Natural killer cell (primary cell): Measurements from ENCODE around the gene ZMYM5. TPM values are rescaled to one million over a fixed set of nuclear protein-coding genes. Genes with fewer than 3 reads are reported as not detected.
"Not testable (repeated sequence)": the region's sequence is repeated elsewhere in the genome, so short reads cannot be mapped to it uniquely, and the experiment has no call there.

Source experiments
- ATAC-seq, 3 donors: fragments of 150-1000 bp in 2 of 3; fragments of 200-7000 bp in 1 of 3; cut with Tn5 transposase; 1 replicate in 1 of 3; 2 replicates in 2 of 3; pipeline ENCODE4 v1.10.0; 2021; ENCODE audit warnings: mild to moderate bottlenecking in 2 of 3, moderate library complexity in 2 of 3
- DNase-seq, 2 donors: peaks; one replicate each; pipeline versions ENCODE4 v3.0.0 to v3.0.0-alpha.2; 2013 to 2021; ENCODE audit warnings: mixed read lengths in 1 of 2
- H3K27ac ChIP-seq: one replicate; pipeline ENCODE4 v1.5.1; 2013; ENCODE audit warnings: mild to moderate bottlenecking, low read length
- H3K27me3 ChIP-seq: one replicate; pipeline ENCODE4 v1.6.1; 2013; ENCODE audit warnings: low read length; ENCODE audit not compliant: control insufficient read depth, insufficient read depth
- H3K36me3 ChIP-seq: one replicate; pipeline ENCODE4 v1.6.1; 2013; ENCODE audit warnings: low read length; ENCODE audit not compliant: control insufficient read depth, insufficient read depth
- H3K4me1 ChIP-seq: one replicate; pipeline ENCODE4 v1.6.1; 2013; ENCODE audit warnings: low read length; ENCODE audit not compliant: control insufficient read depth, insufficient read depth
- H3K4me3 ChIP-seq: one replicate; pipeline ENCODE4 v1.5.1; 2013; ENCODE audit warnings: low read length
- H3K9me3 ChIP-seq: one replicate; pipeline ENCODE4 v1.6.1; 2013; ENCODE audit warnings: low read length; ENCODE audit not compliant: control insufficient read depth, insufficient read depth
- H3K27ac Mint-ChIP-seq, 2 donors: one replicate each; pipeline ENCODE4 v1.8.0; 2022; ENCODE audit warnings: mild to moderate bottlenecking in 2 of 2, mixed read lengths in 2 of 2, moderate library complexity in 1 of 2
- H3K27me3 Mint-ChIP-seq, 2 donors: one replicate each; pipeline ENCODE4 v1.8.0; 2022; ENCODE audit warnings: low read depth in 2 of 2, mixed read lengths in 2 of 2
- H3K36me3 Mint-ChIP-seq: one replicate; pipeline ENCODE4 v1.8.0; 2022; ENCODE audit warnings: mixed read lengths
- H3K4me1 Mint-ChIP-seq, 2 donors: one replicate each; pipeline ENCODE4 v1.8.0; 2022; ENCODE audit warnings: mixed read lengths in 2 of 2
- H3K4me3 Mint-ChIP-seq: one replicate; pipeline ENCODE4 v1.8.0; 2022; ENCODE audit warnings: mild to moderate bottlenecking, moderate library complexity, mixed read lengths
- H3K9me3 Mint-ChIP-seq, 2 donors: one replicate each; pipeline ENCODE4 v1.8.0; 2022; ENCODE audit warnings: mixed read lengths in 2 of 2
- CTCF ChIP-seq: fragments of 200-600 bp; IDR thresholded peaks from one replicate; pipeline ENCODE4 v1.8.0; 2022; ENCODE audit warnings: antibody characterized with exemption
- WGBS: methylation state at CpG from one replicate; pipeline ENCODE4 v1.1.7; 2013; ENCODE audit warnings: missing lambda C conversion rate; ENCODE audit not compliant: insufficient coverage; 5-methylcytosine and 5-hydroxymethylcytosine counted together
- intact Hi-C: fragments of 100-400 bp; cut with micrococcal nuclease; formaldehyde crosslinking; loops from one replicate; pipeline ENCODE4 v1.14.2; 2022
- total RNA-seq, 4 donors: library from RNA; stranded (reverse); fragments of 120-200 nt in 1 of 4; gene quantifications; one replicate each; pipeline versions ENCODE4 v1.2.3 to v1.2.4, GENCODE V29; 2013 to 2022

ZMYM5 gene
- total RNA-seq, 3 donors from 2014 or later (not counting 1 experiment from before 2014, with no cell fraction given), result 29.5 to 37.4 (median 36.0) TPM

- intact Hi-C loops, result no loop called here
- Mint-ChIP-seq H3K9me3 (no peaks in the 10 kb centered on the region), H3K27me3 (no peaks in the 10 kb centered on the region), H3K4me3 (peak overlapping the region; percentile 75), H3K27ac (peak overlapping the region; percentile 76 to 89), H3K4me1 (peaks cover 15% of the 10 kb centered on the region in 2 donors), H3K36me3 (peaks cover 11% of the 10 kb centered on the region)
- no peak overlapping the region for H3K27ac ChIP-seq
- ATAC-seq, result peak; percentile 86 to 99 (median 97)
- peak; percentile 6 to 59 for DNase-seq
- no peak overlapping the region for H3K4me3 ChIP-seq
- H3K36me3 ChIP-seq, result peaks cover 9% of the 10 kb centered on the region
- no peaks in the 10 kb centered on the region for H3K4me1 ChIP-seq
- TF ChIP-seq CTCF, result no peak
- WGBS, result 73% methylated on average over 10 of the region's 10 CpGs
- no peaks in the 10 kb centered on the region for H3K27me3 ChIP-seq
- no peaks in the 10 kb centered on the region for H3K9me3 ChIP-seq
Measured at GRCh38 chr13:19817106-19817505, 46.3 kb downstream of the ZMYM5 start.

- H3K27ac Mint-ChIP-seq, H3K27ac ChIP-seq, H3K4me3 ChIP-seq, H3K4me1 ChIP-seq, DNase-seq, H3K27me3 Mint-ChIP-seq, H3K9me3 ChIP-seq, H3K36me3 ChIP-seq, ATAC-seq, H3K27me3 ChIP-seq, H3K9me3 Mint-ChIP-seq, intact Hi-C loops, H3K4me3 Mint-ChIP-seq: not testable (repeated sequence)
- Mint-ChIP-seq H3K36me3 (peaks cover 11% of the 10 kb centered on the region), H3K4me1 (peaks cover 15 to 20% of the 10 kb centered on the region in 2 donors)
- WGBS, result 98% methylated on average over 2 of the region's 2 CpGs
Measured at GRCh38 chr13:19815842-19816241, 47.6 kb downstream of the ZMYM5 start.

GRCh38 chr13:19810996-19811881 is 52.2 kb downstream of the ZMYM5 start:
- Mint-ChIP-seq H3K27me3 (no peaks in the 10 kb centered on the region), H3K4me1 (peaks cover 0 to 6% of the 10 kb centered on the region in 2 donors), H3K9me3 (no peaks in the 10 kb centered on the region), H3K4me3 (no peak overlapping the region), H3K27ac (no peak overlapping the region), H3K36me3 (no peaks in the 10 kb centered on the region)
- DNase-seq, result no peak
- H3K9me3 ChIP-seq, result no peaks in the 10 kb centered on the region
- no peak for ATAC-seq
- H3K4me3 ChIP-seq, result no peak overlapping the region
- H3K27me3 ChIP-seq, result no peaks in the 10 kb centered on the region
- TF ChIP-seq CTCF, result no peak
- no peaks in the 10 kb centered on the region for H3K4me1 ChIP-seq
- no peaks in the 10 kb centered on the region for H3K36me3 ChIP-seq
- H3K27ac ChIP-seq, result no peak overlapping the region
- 97% methylated on average over 6 of the region's 7 CpGs for WGBS
- intact Hi-C loops, result no loop called here

GRCh38 chr13:19810151-19810550 is 53.3 kb downstream of the ZMYM5 start:
- 98% methylated on average over 4 of the region's 4 CpGs for WGBS
- ATAC-seq, result no peak
- no peaks in the 10 kb centered on the region for H3K4me1 ChIP-seq
- Mint-ChIP-seq H3K27me3 (no peaks in the 10 kb centered on the region), H3K27ac (no peak overlapping the region), H3K36me3 (no peaks in the 10 kb centered on the region), H3K9me3 (no peaks in the 10 kb centered on the region), H3K4me1 (peaks cover 0 to 6% of the 10 kb centered on the region in 2 donors), H3K4me3 (no peak overlapping the region)
- DNase-seq, result no peak
- TF ChIP-seq CTCF, result no peak
- H3K36me3 ChIP-seq, result no peaks in the 10 kb centered on the region
- no peak overlapping the region for H3K27ac ChIP-seq
- H3K27me3 ChIP-seq, result no peaks in the 10 kb centered on the region
- intact Hi-C loops, result no loop called here
- no peak overlapping the region for H3K4me3 ChIP-seq
- H3K9me3 ChIP-seq, result no peaks in the 10 kb centered on the region
